ENCODE results near the gene ST3GAL4. TPM values are rescaled to one million over a fixed set of nuclear protein-coding genes. Genes with fewer than 3 reads are reported as not detected.

Gene ST3GAL4
- total and polyA plus RNA-seq, 9 of the 15 experiments (the other 6 are each of a cell fraction or from before 2014, with no cell fraction given) = 0.27 to 22.9 (median 10.5) TPM

DNA sequence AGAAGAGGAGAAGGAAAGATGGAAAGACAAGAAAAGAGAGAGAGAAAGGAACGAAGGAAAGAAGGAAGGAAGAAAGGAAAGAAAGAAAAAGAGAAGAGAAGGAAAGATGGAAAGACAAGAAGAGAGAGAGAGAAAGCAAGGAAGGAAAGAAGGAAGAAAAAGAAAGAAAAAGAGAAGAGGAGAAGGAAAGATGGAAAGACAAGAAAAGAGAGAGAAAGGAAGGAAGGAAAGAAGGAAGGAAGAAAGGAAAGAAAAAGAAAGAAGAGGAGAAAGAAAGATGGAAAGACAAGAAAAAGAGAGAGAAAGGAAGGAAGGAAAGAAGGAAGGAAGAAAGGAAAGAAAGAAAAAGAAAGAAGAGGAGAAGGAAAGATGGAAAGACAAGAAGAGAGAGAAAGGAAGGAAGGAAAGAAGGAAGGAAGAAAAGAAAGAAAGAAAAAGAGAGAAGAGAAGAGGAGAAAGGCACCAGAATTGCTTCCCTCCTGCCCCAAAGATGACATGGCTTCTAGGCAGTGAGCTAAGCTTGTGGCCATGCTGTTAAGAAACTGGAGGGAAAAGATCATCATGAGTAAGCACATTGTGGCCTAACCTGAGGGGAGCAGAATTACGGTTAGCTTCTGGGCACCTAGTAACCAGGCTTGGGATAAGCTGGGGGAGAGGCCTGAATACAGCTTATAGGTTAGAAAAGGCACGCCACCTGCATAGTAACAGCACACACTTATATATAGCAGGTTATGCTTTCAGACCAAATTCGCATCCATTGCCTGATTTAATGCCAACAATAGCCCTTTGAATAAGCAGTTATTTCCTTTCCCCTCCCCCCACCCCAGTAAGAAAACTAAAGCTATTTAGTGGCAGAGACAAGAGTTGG lies 2.3 kb upstream of the ST3GAL4 start (continued):
- TF ChIP-seq, protein P1, sequence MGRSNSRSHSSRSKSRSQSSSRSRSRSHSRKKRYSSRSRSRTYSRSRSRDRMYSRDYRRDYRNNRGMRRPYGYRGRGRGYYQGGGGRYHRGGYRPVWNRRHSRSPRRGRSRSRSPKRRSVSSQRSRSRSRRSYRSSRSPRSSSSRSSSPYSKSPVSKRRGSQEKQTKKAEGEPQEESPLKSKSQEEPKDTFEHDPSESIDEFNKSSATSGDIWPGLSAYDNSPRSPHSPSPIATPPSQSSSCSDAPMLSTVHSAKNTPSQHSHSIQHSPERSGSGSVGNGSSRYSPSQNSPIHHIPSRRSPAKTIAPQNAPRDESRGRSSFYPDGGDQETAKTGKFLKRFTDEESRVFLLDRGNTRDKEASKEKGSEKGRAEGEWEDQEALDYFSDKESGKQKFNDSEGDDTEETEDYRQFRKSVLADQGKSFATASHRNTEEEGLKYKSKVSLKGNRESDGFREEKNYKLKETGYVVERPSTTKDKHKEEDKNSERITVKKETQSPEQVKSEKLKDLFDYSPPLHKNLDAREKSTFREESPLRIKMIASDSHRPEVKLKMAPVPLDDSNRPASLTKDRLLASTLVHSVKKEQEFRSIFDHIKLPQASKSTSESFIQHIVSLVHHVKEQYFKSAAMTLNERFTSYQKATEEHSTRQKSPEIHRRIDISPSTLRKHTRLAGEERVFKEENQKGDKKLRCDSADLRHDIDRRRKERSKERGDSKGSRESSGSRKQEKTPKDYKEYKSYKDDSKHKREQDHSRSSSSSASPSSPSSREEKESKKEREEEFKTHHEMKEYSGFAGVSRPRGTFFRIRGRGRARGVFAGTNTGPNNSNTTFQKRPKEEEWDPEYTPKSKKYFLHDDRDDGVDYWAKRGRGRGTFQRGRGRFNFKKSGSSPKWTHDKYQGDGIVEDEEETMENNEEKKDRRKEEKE (IDR thresholded peaks at IDR 0.05; ENCODE audit: borderline replicate concordance in 1 of 2, control insufficient read depth in 1 of 2, low read depth in 2 of 2, low read length in 1 of 2) = peak in 1 of 2 experiments; percentile 81; a peak in 2 of 4 replicates
- TF ChIP-seq, protein P2, sequence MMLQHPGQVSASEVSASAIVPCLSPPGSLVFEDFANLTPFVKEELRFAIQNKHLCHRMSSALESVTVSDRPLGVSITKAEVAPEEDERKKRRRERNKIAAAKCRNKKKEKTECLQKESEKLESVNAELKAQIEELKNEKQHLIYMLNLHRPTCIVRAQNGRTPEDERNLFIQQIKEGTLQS (IDR thresholded peaks at IDR 0.05) = peak; percentile 69
- TF ChIP-seq, protein P2 (CRISPR knock-in tag; conservative IDR thresholded peaks at IDR 0.05) = no peak
- TF ChIP-seq MTA1 (IDR thresholded peaks at IDR 0.05; ENCODE audit: borderline replicate concordance) (peak; percentile 90), EP300 (IDR thresholded peaks at IDR 0.05; ENCODE audit: low read length) (peak; percentile 58; the same call in 1 of the 2 replicates), FOXA3 (CRISPR knock-in tag; conservative IDR thresholded peaks at IDR 0.05 in 1 of 2, IDR thresholded peaks at IDR 0.05 in 1 of 2) (no peak), CAMTA2 (CRISPR knock-in tag; conservative IDR thresholded peaks at IDR 0.05) (no peak), POLR2G (IDR thresholded peaks at IDR 0.05; ENCODE audit: low read depth, low read length) (no peak), MAFK (IDR thresholded peaks at IDR 0.05; ENCODE audit: low read length) (peak; percentile 87), SMARCA4 (IDR thresholded peaks at IDR 0.05) (peak; percentile 82), LEF1 (IDR thresholded peaks at IDR 0.05) (peak; percentile 29), BRD9 (IDR thresholded peaks at IDR 0.05; ENCODE audit: low read depth, partially characterized antibody) (peak; percentile 98), MBD2 (IDR thresholded peaks at IDR 0.05; ENCODE audit: borderline replicate concordance, low read depth) (no peak)
- TF ChIP-seq, protein P3, sequence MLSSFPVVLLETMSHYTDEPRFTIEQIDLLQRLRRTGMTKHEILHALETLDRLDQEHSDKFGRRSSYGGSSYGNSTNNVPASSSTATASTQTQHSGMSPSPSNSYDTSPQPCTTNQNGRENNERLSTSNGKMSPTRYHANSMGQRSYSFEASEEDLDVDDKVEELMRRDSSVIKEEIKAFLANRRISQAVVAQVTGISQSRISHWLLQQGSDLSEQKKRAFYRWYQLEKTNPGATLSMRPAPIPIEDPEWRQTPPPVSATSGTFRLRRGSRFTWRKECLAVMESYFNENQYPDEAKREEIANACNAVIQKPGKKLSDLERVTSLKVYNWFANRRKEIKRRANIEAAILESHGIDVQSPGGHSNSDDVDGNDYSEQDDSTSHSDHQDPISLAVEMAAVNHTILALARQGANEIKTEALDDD (IDR thresholded peaks at IDR 0.05) = peak; percentile 99
- TF ChIP-seq, protein P4, sequence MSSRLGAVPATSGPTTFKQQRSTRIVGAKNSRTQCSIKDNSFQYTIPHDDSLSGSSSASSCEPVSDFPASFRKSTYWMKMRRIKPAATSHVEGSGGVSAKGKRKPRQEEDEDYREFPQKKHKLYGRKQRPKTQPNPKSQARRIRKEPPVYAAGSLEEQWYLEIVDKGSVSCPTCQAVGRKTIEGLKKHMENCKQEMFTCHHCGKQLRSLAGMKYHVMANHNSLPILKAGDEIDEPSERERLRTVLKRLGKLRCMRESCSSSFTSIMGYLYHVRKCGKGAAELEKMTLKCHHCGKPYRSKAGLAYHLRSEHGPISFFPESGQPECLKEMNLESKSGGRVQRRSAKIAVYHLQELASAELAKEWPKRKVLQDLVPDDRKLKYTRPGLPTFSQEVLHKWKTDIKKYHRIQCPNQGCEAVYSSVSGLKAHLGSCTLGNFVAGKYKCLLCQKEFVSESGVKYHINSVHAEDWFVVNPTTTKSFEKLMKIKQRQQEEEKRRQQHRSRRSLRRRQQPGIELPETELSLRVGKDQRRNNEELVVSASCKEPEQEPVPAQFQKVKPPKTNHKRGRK (tag; IDR thresholded peaks at IDR 0.05) = peak; percentile 100
- TF ChIP-seq, protein P5, sequence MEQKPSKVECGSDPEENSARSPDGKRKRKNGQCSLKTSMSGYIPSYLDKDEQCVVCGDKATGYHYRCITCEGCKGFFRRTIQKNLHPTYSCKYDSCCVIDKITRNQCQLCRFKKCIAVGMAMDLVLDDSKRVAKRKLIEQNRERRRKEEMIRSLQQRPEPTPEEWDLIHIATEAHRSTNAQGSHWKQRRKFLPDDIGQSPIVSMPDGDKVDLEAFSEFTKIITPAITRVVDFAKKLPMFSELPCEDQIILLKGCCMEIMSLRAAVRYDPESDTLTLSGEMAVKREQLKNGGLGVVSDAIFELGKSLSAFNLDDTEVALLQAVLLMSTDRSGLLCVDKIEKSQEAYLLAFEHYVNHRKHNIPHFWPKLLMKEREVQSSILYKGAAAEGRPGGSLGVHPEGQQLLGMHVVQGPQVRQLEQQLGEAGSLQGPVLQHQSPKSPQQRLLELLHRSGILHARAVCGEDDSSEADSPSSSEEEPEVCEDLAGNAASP (IDR thresholded peaks at IDR 0.05) = no peak
- TF ChIP-seq, protein P6, sequence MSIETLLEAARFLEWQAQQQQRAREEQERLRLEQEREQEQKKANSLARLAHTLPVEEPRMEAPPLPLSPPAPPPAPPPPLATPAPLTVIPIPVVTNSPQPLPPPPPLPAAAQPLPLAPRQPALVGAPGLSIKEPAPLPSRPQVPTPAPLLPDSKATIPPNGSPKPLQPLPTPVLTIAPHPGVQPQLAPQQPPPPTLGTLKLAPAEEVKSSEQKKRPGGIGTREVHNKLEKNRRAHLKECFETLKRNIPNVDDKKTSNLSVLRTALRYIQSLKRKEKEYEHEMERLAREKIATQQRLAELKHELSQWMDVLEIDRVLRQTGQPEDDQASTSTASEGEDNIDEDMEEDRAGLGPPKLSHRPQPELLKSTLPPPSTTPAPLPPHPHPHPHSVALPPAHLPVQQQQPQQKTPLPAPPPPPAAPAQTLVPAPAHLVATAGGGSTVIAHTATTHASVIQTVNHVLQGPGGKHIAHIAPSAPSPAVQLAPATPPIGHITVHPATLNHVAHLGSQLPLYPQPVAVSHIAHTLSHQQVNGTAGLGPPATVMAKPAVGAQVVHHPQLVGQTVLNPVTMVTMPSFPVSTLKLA (conservative IDR thresholded peaks at IDR 0.05) = peak in 1 of 2 experiments; percentile 58; a peak in 1 of 4 replicates

Measured in K562 (cell line).